Measurements from ENCODE around the gene NDRG3.

NDRG3 gene

DNA sequence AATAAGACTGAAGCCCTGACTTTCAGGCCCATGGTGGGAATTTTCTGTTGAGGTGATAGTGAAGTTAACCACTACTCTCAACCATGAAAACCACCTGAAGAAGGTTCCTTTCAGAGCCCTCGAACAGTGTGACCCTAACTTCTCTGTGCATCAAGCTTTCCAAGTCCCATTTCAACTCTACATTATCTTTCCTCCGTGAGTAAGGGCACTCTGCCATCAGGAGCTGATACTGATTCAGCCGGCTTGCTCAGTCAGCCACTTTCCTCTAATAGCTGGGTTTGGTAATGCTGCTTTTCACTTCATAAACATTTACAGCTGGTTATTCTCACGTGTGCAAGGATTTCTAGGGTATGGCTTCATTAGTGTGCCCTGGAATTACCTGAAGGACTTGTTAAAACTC is 89.2 kb downstream of the NDRG3 start:
- Histone ChIP-seq H3K4me3 (ENCODE audit: low read length) (no peak overlapping the region), H3K4me2 (ENCODE audit: low read length) (no peak overlapping the region)

DNA sequence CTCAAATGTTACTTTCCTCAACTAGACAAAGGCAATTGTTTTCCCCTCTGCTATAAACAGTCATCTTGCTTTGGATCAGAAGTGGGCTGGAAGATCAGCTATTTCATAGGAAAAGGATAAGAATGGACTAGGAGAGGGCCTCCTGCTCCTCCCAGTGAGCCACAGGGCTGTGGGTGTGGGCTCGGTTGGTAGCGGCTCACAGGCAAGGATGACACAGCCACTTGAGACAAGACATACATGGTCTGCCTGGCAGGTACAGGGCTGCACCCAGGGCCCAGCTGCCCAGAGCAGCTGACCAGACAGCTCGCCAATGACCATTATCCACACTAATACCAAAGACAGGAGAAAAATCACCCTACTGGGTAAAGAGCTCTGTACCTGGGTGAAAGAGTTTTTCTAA is 90.9 kb downstream of the NDRG3 start:
- no peaks in the 10 kb centered on the region for H3K4me1 ChIP-seq (ENCODE audit: control insufficient read depth, insufficient read depth, low read length)
- H3K9ac ChIP-seq (ENCODE audit: low read depth, low read length): no peak overlapping the region
- no peaks in the 10 kb centered on the region for H3K27me3 ChIP-seq (ENCODE audit: control insufficient read depth, insufficient read depth, low read length)
- H3K4me3 ChIP-seq (ENCODE audit: low read length): no peak overlapping the region
- H3K36me3 ChIP-seq (ENCODE audit: insufficient read depth, low read length): peaks cover 22% of the 10 kb centered on the region
- H3K9me3 ChIP-seq (replicated peaks; ENCODE audit: low read length): no peaks in the 10 kb centered on the region
- no peak overlapping the region for H3K4me2 ChIP-seq (ENCODE audit: low read length)

More for the DNA sequence above, 89.2 kb downstream of the NDRG3 start:
- Histone ChIP-seq H3K36me3 (ENCODE audit: insufficient read depth, low read length) (peaks cover 22% of the 10 kb centered on the region), H3K4me1 (ENCODE audit: control insufficient read depth, insufficient read depth, low read length) (no peaks in the 10 kb centered on the region), H3K9ac (ENCODE audit: low read depth, low read length) (no peak overlapping the region), H3K9me3 (replicated peaks; ENCODE audit: low read length) (no peaks in the 10 kb centered on the region), H3K27me3 (ENCODE audit: control insufficient read depth, insufficient read depth, low read length) (no peaks in the 10 kb centered on the region)

DNA sequence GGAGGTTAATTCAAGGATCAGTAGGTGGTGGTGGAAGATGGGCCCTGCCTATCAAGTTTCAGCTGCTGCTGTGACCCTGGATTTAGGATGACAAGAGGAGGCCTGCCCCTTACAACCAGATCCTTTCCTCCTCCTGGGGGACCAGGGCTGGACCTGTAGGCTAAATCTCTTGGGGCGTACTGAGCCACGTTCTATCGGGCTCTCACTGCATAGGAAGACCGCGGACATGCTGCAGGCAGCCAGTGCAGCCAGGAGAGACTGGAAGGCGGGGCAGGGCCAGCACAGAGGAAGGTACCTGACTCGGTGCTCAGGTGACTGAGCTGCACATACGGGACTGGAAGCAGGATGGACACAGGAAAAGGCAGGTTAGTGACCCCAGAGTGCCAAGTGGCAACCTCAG is 91.4 kb downstream of the NDRG3 start:
- no peak overlapping the region for H3K9ac ChIP-seq (ENCODE audit: low read depth, low read length)
- H3K4me3 ChIP-seq (ENCODE audit: low read length): no peak overlapping the region
- H3K4me1 ChIP-seq (ENCODE audit: control insufficient read depth, insufficient read depth, low read length): no peaks in the 10 kb centered on the region
- no peak overlapping the region for H3K4me2 ChIP-seq (ENCODE audit: low read length)
- peaks cover 22% of the 10 kb centered on the region for H3K36me3 ChIP-seq (ENCODE audit: insufficient read depth, low read length)
- H3K27me3 ChIP-seq (ENCODE audit: control insufficient read depth, insufficient read depth, low read length): no peaks in the 10 kb centered on the region
- H3K9me3 ChIP-seq (replicated peaks; ENCODE audit: low read length): no peaks in the 10 kb centered on the region

DNA sequence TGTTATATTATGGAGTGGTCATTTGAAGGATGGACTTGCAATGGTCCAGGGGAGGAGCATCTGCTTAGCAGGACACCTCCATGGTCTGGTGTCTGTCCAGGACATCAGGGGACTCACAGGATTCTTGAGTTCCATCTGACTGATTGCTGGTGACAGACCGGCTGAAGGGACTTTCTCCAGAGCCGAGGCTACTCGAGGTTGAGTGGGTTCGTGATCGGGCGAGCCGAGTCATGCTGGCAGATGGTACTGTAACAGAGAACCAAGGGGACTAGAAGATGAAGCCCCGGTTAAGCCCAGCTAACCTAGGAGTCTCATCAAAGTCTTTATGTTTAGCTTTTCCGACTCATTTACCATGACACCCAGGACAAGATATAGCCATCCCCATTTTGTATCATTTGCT is 92.4 kb downstream of the NDRG3 start:
- Histone ChIP-seq H3K27me3 (ENCODE audit: control insufficient read depth, insufficient read depth, low read length) (no peaks in the 10 kb centered on the region), H3K4me2 (ENCODE audit: low read length) (no peak overlapping the region), H3K9ac (ENCODE audit: low read depth, low read length) (no peak overlapping the region), H3K4me1 (ENCODE audit: control insufficient read depth, insufficient read depth, low read length) (no peaks in the 10 kb centered on the region), H3K36me3 (ENCODE audit: insufficient read depth, low read length) (peaks cover 22% of the 10 kb centered on the region), H3K9me3 (replicated peaks; ENCODE audit: low read length) (no peaks in the 10 kb centered on the region), H3K4me3 (ENCODE audit: low read length) (no peak overlapping the region)

DNA sequence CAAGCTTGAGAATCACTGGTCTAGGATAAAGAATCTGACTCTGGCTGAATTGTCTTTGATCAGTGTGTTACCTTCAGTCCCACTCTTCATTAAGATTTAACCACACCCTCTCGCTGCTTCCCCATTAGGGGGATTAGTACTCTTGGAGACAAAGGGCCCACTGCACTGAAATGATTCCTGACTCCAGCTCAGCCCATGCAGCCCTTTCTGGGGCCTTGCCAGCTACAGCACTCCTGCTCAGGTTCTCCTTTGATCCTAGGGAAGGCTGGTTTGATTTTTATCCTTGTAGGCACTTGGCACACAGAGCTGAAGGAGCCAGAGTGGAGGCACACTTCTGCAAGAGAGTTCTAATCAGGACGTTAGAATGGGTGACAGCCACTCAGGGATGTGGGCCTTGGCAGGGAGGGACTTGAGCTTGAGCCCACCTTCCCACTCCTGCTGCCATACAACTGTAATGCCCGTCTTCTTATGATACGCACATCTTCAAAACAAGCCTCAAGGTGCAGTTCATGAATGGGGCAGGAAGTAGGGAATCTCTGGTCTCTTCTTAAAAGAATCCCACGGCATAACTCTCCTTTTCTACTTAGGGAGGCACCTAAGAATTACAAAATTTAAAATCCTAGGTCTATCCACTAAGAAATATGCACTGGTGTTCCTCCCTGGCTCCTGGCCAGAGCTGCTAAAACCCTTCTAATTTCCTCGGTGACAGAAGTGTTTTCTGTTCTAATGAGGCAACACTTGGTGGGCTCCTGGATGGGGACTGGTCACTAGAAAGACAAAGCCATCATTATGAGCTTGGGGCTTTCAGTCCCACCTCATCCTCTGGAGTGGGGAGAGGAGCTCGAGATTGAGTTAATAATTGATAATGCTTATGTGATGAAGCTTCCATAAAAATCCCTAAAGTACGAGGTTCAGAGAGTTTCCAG is 98.4 kb downstream of the NDRG3 start:
- Histone ChIP-seq H3K4me3 (ENCODE audit: low read length) (no peak overlapping the region), H3K36me3 (ENCODE audit: insufficient read depth, low read length) (peaks cover 3% of the 10 kb centered on the region), H3K4me2 (ENCODE audit: low read length) (no peak overlapping the region), H3K4me1 (ENCODE audit: control insufficient read depth, insufficient read depth, low read length) (no peaks in the 10 kb centered on the region), H3K27me3 (ENCODE audit: control insufficient read depth, insufficient read depth, low read length) (peaks cover 7% of the 10 kb centered on the region), H3K9me3 (replicated peaks; ENCODE audit: low read length) (no peaks in the 10 kb centered on the region), H3K9ac (ENCODE audit: low read depth, low read length) (no peak overlapping the region)

DNA sequence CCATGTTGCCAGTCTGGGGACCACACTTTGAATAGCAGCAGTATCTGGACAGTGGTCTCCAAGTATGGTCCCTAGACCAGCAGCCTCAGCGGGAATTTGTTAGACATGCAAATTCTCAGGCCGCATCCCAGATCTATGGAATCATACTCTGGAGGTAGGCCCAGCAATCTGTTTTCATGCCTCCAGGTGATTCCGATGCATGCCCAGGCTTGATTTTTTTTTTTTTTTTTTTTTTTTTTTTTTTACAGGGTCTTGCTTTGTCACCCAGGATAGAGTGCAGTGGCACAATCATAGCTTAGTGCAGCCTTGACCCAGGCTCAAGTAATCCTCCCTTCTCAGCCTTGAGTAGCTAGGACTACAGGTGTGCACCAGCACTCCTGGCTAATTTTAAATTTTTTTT is 99.2 kb downstream of the NDRG3 start:
- H3K27me3 ChIP-seq (ENCODE audit: control insufficient read depth, insufficient read depth, low read length): peaks cover 7% of the 10 kb centered on the region
- H3K36me3 ChIP-seq (ENCODE audit: insufficient read depth, low read length): no peaks in the 10 kb centered on the region
- no peaks in the 10 kb centered on the region for H3K9me3 ChIP-seq (replicated peaks; ENCODE audit: low read length)
- H3K4me1 ChIP-seq (ENCODE audit: control insufficient read depth, insufficient read depth, low read length): no peaks in the 10 kb centered on the region
- no peak overlapping the region for H3K4me3 ChIP-seq (ENCODE audit: low read length)
- H3K9ac ChIP-seq (ENCODE audit: low read depth, low read length): no peak overlapping the region
- no peak overlapping the region for H3K4me2 ChIP-seq (ENCODE audit: low read length)

DNA sequence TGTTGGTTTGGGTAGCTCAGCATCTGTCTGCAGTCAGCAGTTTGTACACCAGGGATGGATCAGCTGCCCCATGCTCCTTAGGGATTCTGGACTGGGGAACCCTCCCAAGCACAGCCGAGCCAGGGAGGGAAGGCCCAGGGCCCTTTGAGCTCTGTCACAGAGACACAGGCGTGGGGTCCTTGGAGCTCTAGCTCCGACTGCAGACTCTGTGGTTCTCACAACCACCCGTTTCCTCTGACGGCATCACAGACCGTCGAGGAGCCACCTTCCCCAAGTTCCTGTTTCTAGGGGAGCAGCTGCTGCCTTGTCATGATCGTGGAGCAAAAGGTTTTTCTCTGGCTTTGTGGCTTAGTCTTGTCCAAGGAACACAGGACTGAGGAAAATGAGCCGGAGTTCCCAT is 99.9 kb downstream of the NDRG3 start, which contains the start of gene SLA2:
SLA2 (minus strand) TSS at position 199 of the 400 bp plus-strand sequence. CDS start 4,861 bp downstream, outside the sequence.
- Histone ChIP-seq H3K9me3 (replicated peaks; ENCODE audit: low read length) (no peaks in the 10 kb centered on the region), H3K4me3 (ENCODE audit: low read length) (no peak within 1 kb of the TSS), H3K4me1 (ENCODE audit: control insufficient read depth, insufficient read depth, low read length) (no peaks in the 10 kb centered on the region), H3K9ac (ENCODE audit: low read depth, low read length) (no peak within 1 kb of the TSS), H3K27me3 (ENCODE audit: control insufficient read depth, insufficient read depth, low read length) (peaks cover 7% of the 10 kb centered on the region), H3K36me3 (ENCODE audit: insufficient read depth, low read length) (no peaks in the 10 kb centered on the region), H3K4me2 (ENCODE audit: low read length) (no peak within 1 kb of the TSS)

DNA sequence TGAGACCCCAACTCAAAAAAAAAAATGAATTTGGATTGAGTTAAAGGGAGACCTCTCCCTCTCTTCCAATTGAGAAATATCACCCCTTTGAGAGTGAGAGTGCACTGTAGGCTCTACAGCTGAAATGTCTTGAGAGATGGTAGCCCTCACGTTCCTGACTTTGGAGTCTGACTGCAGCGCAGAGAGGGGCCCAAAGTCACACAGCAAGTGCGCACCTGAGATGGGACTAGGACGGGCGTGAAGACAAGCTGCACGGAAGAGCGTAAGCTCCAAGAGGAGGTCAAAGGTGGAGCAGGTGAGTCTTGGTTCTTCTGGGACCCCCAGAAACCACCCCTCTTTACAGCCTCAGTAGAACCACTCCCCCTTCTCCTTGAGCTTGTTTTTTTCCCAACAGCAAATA is 100.5 kb downstream of the NDRG3 start:
- Histone ChIP-seq H3K27me3 (ENCODE audit: control insufficient read depth, insufficient read depth, low read length) (peaks cover 7% of the 10 kb centered on the region), H3K9me3 (replicated peaks; ENCODE audit: low read length) (no peaks in the 10 kb centered on the region), H3K9ac (ENCODE audit: low read depth, low read length) (no peak overlapping the region), H3K4me1 (ENCODE audit: control insufficient read depth, insufficient read depth, low read length) (no peaks in the 10 kb centered on the region), H3K4me3 (ENCODE audit: low read length) (no peak overlapping the region), H3K36me3 (ENCODE audit: insufficient read depth, low read length) (no peaks in the 10 kb centered on the region), H3K4me2 (ENCODE audit: low read length) (no peak overlapping the region)

DNA sequence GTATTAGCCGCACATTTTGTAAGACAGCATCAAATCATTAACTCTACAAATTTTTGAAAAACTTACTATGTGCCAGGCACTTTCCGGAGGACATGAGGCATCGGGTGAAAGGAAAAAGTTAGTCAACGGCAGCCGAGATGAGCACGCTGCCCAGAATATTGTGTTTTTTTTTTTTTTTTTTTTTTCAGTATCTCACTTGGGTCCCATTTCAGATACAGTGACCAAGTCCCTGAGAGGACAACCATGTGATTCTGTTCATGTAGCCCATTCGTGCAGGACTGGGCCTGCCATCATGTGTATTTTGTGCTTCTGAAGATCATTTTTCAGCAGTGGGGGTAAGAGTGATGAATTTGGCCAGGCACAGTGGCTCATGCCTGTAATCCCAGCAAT is 101.2 kb downstream of the NDRG3 start:
- Histone ChIP-seq H3K4me3 (ENCODE audit: low read length) (no peak overlapping the region), H3K4me2 (ENCODE audit: low read length) (no peak overlapping the region), H3K9me3 (replicated peaks; ENCODE audit: low read length) (no peaks in the 10 kb centered on the region), H3K27me3 (ENCODE audit: control insufficient read depth, insufficient read depth, low read length) (peaks cover 7% of the 10 kb centered on the region), H3K4me1 (ENCODE audit: control insufficient read depth, insufficient read depth, low read length) (no peaks in the 10 kb centered on the region), H3K9ac (ENCODE audit: low read depth, low read length) (no peak overlapping the region), H3K36me3 (ENCODE audit: insufficient read depth, low read length) (no peaks in the 10 kb centered on the region)

DNA sequence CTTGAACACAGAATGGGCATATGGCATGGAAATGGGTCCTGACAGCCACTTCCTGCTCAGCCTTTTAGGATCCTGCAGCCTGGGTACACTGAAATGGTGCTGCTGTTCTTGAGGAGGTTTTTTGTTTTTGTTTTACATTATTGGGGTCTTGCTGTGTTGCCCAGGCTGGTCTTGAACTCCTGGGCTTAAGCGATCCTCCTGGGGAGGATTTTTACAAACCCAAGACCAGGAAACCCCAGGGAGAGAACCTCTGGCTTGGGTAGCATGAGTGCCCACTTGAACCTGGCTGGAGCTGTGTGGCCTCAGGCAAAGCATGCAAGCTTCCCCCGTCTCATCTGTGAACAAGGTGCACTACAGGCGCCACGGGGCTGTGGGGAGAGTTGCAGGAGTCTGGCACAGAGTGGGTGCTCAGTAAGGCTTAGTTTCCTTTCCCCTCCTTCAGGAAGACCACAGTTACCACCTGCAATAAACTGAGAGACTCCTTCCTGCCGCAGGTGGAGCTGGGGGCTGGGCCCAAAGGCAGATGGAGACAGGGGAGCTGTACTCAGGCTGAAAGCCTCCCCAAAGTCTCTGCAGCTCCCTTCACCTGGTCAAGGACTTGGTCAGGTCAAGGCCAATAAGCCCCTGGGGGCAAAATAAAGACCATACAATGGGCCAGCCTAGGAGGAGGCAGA is 101.7 kb downstream of the NDRG3 start:
- H3K9ac ChIP-seq (ENCODE audit: low read depth, low read length): no peak overlapping the region
- H3K4me1 ChIP-seq (ENCODE audit: control insufficient read depth, insufficient read depth, low read length): no peaks in the 10 kb centered on the region
- no peaks in the 10 kb centered on the region for H3K9me3 ChIP-seq (replicated peaks; ENCODE audit: low read length)
- H3K4me2 ChIP-seq (ENCODE audit: low read length): no peak overlapping the region
- no peaks in the 10 kb centered on the region for H3K36me3 ChIP-seq (ENCODE audit: insufficient read depth, low read length)
- H3K4me3 ChIP-seq (ENCODE audit: low read length): no peak overlapping the region
- peaks cover 7% of the 10 kb centered on the region for H3K27me3 ChIP-seq (ENCODE audit: control insufficient read depth, insufficient read depth, low read length)

DNA sequence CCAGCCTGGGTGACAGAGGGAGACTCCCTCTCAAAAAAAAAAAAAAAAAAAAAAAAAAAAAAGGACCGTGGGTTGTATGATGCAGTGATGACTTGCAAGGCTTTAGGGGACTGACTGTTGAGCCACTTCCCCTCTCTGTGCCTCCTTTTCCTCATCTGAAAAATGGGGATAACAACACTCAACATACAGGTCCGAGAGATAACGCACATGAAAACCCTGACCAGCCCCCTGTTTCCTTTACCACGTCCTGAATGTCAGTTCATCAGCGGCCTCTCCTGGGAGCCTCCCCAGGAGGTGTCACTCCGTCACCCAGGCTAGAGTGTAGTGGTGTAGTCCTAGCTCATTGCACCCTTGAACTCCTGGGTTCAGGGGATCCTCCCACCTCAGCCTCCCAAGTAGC is 103.8 kb downstream of the NDRG3 start:
- no peak overlapping the region for H3K4me2 ChIP-seq (ENCODE audit: low read length)
- no peaks in the 10 kb centered on the region for H3K36me3 ChIP-seq (ENCODE audit: insufficient read depth, low read length)
- no peak overlapping the region for H3K9ac ChIP-seq (ENCODE audit: low read depth, low read length)
- H3K4me1 ChIP-seq (ENCODE audit: control insufficient read depth, insufficient read depth, low read length): no peaks in the 10 kb centered on the region
- H3K4me3 ChIP-seq (ENCODE audit: low read length): no peak overlapping the region
- H3K9me3 ChIP-seq (replicated peaks; ENCODE audit: low read length): no peaks in the 10 kb centered on the region
- peaks cover 7% of the 10 kb centered on the region for H3K27me3 ChIP-seq (ENCODE audit: control insufficient read depth, insufficient read depth, low read length)

DNA sequence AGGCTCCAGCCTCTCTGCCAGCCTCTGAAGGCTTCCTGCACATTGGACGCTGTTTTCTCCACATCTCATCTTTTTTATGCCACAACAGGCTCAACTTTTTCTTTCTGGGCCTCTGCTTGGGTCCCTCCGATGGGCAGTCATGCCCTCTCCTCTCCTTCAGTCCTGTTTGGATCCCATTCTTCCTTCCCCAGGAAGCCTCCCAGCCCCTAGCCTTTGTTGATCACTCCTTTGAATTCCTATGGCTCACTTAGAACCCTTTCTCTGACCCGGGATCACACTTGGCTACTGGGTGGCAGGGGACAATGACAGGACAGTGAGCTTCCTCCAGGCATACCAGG is 104.4 kb downstream of the NDRG3 start:
- no peaks in the 10 kb centered on the region for H3K4me1 ChIP-seq (ENCODE audit: control insufficient read depth, insufficient read depth, low read length)
- no peak overlapping the region for H3K9ac ChIP-seq (ENCODE audit: low read depth, low read length)
- no peaks in the 10 kb centered on the region for H3K36me3 ChIP-seq (ENCODE audit: insufficient read depth, low read length)
- peaks cover 7% of the 10 kb centered on the region for H3K27me3 ChIP-seq (ENCODE audit: control insufficient read depth, insufficient read depth, low read length)
- H3K4me2 ChIP-seq (ENCODE audit: low read length): no peak overlapping the region
- H3K9me3 ChIP-seq (replicated peaks; ENCODE audit: low read length): no peaks in the 10 kb centered on the region
- H3K4me3 ChIP-seq (ENCODE audit: low read length): no peak overlapping the region
